ENCODE measurements around the gene IFIT1.

GRCh38 chr10:89357096-89357495 lies 35.3 kb upstream of the IFIT1 start:
- TF ChIP-seq CTCF (IDR thresholded peaks at IDR 0.05) (no peak), POLR2AphosphoS5 (IDR thresholded peaks at IDR 0.05) (no peak), POLR2A (IDR thresholded peaks at IDR 0.05; ENCODE audit: low read depth) (no peak), EP300 (IDR thresholded peaks at IDR 0.05) (no peak)
